Measurements from ENCODE around the gene TMEM258.

Gene TMEM258

DNA sequence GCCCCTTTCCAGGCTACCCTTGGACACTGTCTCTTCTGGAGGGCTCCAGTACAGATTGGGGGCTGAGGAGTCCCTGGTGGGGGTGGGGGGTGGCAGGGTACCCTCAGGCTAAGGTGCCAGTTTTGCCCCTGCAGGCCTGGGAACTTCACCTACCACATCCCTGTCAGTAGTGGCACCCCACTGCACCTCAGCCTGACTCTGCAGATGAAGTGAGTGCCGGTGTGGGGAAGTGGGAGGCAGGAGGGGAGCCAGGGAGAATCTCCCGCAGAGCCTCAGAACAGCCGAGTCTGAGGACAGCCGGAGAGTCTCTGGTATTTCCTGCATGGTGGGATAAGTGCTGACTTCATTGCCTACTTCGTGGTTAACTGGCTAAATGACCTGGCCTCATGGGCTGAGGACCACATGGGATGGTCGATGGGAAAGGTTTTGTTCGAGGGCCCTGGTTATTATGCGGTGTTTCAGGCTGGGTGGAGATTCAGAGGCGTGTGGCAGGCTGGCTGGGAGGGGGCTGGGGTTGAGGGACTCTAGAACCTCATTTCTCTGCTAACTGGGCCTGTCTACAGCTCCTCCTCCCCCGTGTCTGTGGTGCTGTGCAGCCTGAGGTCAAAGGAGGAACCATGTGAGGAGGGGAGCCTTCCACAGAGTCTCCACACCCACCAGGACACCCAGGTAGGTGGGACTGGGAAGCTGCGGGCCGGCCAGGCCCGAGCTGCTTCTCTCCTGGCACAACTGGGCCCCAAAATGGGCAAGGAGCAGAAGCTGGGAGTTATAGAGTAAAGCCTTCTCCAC, 8.5 kb downstream of the TMEM258 start:
- Histone ChIP-seq H3K4me3 (ENCODE audit: low read depth, low read length) (no peak overlapping the region), H3K27me3 (replicated peaks) (no peaks in the 10 kb centered on the region), H3K27ac (peak overlapping the region; percentile 47), H3K36me3 (replicated peaks) (peaks cover 81% of the 10 kb centered on the region)
- DNase-seq: peak; percentile 70
- TF ChIP-seq, protein P1, sequence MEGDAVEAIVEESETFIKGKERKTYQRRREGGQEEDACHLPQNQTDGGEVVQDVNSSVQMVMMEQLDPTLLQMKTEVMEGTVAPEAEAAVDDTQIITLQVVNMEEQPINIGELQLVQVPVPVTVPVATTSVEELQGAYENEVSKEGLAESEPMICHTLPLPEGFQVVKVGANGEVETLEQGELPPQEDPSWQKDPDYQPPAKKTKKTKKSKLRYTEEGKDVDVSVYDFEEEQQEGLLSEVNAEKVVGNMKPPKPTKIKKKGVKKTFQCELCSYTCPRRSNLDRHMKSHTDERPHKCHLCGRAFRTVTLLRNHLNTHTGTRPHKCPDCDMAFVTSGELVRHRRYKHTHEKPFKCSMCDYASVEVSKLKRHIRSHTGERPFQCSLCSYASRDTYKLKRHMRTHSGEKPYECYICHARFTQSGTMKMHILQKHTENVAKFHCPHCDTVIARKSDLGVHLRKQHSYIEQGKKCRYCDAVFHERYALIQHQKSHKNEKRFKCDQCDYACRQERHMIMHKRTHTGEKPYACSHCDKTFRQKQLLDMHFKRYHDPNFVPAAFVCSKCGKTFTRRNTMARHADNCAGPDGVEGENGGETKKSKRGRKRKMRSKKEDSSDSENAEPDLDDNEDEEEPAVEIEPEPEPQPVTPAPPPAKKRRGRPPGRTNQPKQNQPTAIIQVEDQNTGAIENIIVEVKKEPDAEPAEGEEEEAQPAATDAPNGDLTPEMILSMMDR (IDR thresholded peaks at IDR 0.05; ENCODE audit: low read depth, low read length, missing control alignments): no peak
- in situ Hi-C loops (cut with HindIII; ENCODE audit: low pct_ligation_motif_present, low sequenced_read_pairs): no loop called here

DNA sequence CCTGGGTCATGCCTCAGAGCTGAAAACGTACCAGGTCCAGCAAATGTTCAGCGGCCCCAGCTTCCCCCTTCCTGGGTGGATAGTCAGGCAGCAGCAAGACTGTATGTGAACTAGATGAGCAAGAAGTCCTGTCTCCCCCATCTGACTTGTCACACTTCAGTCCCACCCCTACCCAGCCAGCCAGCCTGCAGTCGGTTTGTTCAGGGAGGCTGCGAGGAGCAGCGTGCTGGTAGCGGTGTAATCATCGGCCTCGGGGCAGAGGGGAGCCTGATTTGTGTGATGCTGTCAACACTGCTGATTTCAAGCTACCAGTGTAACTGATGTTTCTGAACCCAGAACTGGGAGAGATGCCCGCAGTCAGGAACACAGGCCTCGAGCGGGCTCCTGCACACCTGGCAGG, 9.6 kb downstream of the TMEM258 start:
- in situ Hi-C loops (cut with HindIII; ENCODE audit: low pct_ligation_motif_present, low sequenced_read_pairs): no loop called here
- Histone ChIP-seq H3K27ac (no peak overlapping the region), H3K36me3 (replicated peaks) (peaks cover 81% of the 10 kb centered on the region), H3K4me3 (ENCODE audit: low read depth, low read length) (no peak overlapping the region), H3K27me3 (replicated peaks) (no peaks in the 10 kb centered on the region)
- TF ChIP-seq, protein P1 (IDR thresholded peaks at IDR 0.05; ENCODE audit: low read depth, low read length, missing control alignments): no peak
- no peak for DNase-seq

GRCh38 chr11:61782299-61782698, 10.1 kb downstream of the TMEM258 start:
- no peak for DNase-seq
- Histone ChIP-seq H3K36me3 (replicated peaks) (peaks cover 80% of the 10 kb centered on the region), H3K27ac (no peak overlapping the region), H3K4me3 (ENCODE audit: low read depth, low read length) (no peak overlapping the region), H3K27me3 (replicated peaks) (no peaks in the 10 kb centered on the region)
- in situ Hi-C loops (cut with HindIII; ENCODE audit: low pct_ligation_motif_present, low sequenced_read_pairs): no loop called here
- TF ChIP-seq, protein P1 (IDR thresholded peaks at IDR 0.05; ENCODE audit: low read depth, low read length, missing control alignments): no peak

DNA sequence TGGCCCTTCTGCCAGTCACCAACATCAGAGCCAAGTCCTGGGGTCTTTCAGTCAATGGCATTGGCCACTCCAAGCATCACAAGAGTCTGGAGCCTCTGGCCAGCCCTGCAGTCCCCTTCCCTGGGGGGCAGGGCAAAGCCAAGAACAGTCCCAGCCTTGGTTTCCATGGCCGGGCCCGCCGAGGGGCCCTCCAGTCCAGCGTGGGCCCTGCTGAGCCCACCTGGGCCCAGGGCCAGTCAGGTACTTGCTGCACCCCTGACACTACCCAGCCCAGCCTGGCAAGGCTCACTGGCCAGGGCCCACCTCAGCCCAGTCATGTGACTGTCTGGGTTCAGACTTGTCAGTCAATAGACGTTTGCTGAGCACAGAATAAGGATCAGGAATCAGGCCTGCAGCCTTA, 10.8 kb downstream of the TMEM258 start:
- TF ChIP-seq, protein P1 (IDR thresholded peaks at IDR 0.05; ENCODE audit: low read depth, low read length, missing control alignments): no peak
- Histone ChIP-seq H3K27ac (no peak overlapping the region), H3K36me3 (replicated peaks) (peaks cover 74% of the 10 kb centered on the region), H3K27me3 (replicated peaks) (no peaks in the 10 kb centered on the region), H3K4me3 (ENCODE audit: low read depth, low read length) (no peak overlapping the region)
- in situ Hi-C loops (cut with HindIII; ENCODE audit: low pct_ligation_motif_present, low sequenced_read_pairs): no loop called here
- DNase-seq: no peak

GRCh38 chr11:61780581-61781162, 11.7 kb downstream of the TMEM258 start:
- Histone ChIP-seq H3K27ac (no peak overlapping the region), H3K36me3 (replicated peaks) (peaks cover 69% of the 10 kb centered on the region), H3K27me3 (replicated peaks) (no peaks in the 10 kb centered on the region), H3K4me3 (ENCODE audit: low read depth, low read length) (no peak overlapping the region)
- DNase-seq: no peak
- TF ChIP-seq, protein P1 (IDR thresholded peaks at IDR 0.05; ENCODE audit: low read depth, low read length, missing control alignments): no peak
- in situ Hi-C loops (cut with HindIII; ENCODE audit: low pct_ligation_motif_present, low sequenced_read_pairs): no loop called here

All from brain microvascular endothelial cell (primary cell).